Tibial nerve (tissue), 4 donors: ENCODE measurements around the gene DERL3.

Source experiments
- EP300 ChIP-seq, 2 donors: sonication (generic); formaldehyde crosslinking; IDR thresholded peaks; one replicate each; pipeline ENCODE4 v1.6.1; 2017; ENCODE audit warnings: antibody characterized with exemption in 2 of 2, mild to moderate bottlenecking in 1 of 2
- POLR2A ChIP-seq, 2 donors: fragments of 450-650 bp; IDR thresholded peaks; one replicate each; pipeline ENCODE4 v1.6.1; 2017; ENCODE audit warnings: antibody characterized with exemption in 2 of 2, mild to moderate bottlenecking in 2 of 2, moderate library complexity in 2 of 2
- TF ChIP-seq, protein P1 (sequence below), 5 experiments: fragments of 200-600 bp in 3 of 5; fragments of 450-650 bp in 2 of 5; sonication (generic) in 3 of 5; IDR thresholded peaks; one replicate each; pipeline ENCODE4 v1.5.1; 2016 to 2019; ENCODE audit warnings: antibody characterized with exemption in 5 of 5, mild to moderate bottlenecking in 3 of 5, moderate library complexity in 2 of 5

DNA sequence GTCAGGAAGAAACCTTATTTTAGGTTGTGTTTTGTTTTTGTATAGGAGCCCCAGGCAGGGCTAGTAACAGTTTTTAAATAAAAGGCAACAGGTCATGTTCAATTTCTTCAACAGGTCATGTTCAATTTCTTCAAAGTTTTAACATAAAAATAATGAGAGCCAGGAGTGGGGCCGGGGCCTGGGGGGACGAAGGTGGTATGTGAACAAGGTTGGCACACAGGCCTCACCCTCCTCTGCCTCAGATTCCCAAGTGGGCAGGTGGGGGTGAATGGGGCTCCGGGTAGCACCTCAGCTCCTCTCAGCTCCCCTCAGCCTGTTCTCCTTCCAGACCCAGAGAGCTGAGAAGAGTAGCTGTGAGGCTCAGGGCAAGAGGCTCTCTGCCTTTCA, 4.4 kb downstream of the DERL3 start:
- TF ChIP-seq, protein P1, sequence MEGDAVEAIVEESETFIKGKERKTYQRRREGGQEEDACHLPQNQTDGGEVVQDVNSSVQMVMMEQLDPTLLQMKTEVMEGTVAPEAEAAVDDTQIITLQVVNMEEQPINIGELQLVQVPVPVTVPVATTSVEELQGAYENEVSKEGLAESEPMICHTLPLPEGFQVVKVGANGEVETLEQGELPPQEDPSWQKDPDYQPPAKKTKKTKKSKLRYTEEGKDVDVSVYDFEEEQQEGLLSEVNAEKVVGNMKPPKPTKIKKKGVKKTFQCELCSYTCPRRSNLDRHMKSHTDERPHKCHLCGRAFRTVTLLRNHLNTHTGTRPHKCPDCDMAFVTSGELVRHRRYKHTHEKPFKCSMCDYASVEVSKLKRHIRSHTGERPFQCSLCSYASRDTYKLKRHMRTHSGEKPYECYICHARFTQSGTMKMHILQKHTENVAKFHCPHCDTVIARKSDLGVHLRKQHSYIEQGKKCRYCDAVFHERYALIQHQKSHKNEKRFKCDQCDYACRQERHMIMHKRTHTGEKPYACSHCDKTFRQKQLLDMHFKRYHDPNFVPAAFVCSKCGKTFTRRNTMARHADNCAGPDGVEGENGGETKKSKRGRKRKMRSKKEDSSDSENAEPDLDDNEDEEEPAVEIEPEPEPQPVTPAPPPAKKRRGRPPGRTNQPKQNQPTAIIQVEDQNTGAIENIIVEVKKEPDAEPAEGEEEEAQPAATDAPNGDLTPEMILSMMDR (IDR thresholded peaks at IDR 0.05): no peak
- no peak for TF ChIP-seq POLR2A (IDR thresholded peaks at IDR 0.05)
- no peak for TF ChIP-seq EP300 (IDR thresholded peaks at IDR 0.05)
